IMR-90 (cell line): Measurements from ENCODE around the gene NKX2-8.

ENCODE experiments used
- BHLHE40 ChIP-seq: fragments of 150-350 bp; IDR thresholded peaks from 2 replicates; pipeline ENCODE4 v1.6.1; 2016; ENCODE audit warnings: mild to moderate bottlenecking, low read depth, low read length
- MAFK ChIP-seq: IDR thresholded peaks from 2 replicates; pipeline ENCODE4 v1.6.1; 2012; ENCODE audit warnings: low read depth, low read length, improper control_type of control experiment
- MXI1 ChIP-seq: IDR thresholded peaks from 2 replicates; pipeline ENCODE4 v1.6.1; 2012; ENCODE audit warnings: low read depth, mild to moderate bottlenecking, low read length, moderate library complexity, borderline replicate concordance
- POLR2A ChIP-seq: IDR thresholded peaks from 2 replicates; pipeline ENCODE4 v1.6.1; 2012; ENCODE audit warnings: mild to moderate bottlenecking, low read depth, low read length
- RAD21 ChIP-seq: IDR thresholded peaks from 2 replicates; pipeline ENCODE4 v1.6.1; 2012; ENCODE audit warnings: low read length, improper control_type of control experiment
- TF ChIP-seq, protein P1 (sequence below): conservative IDR thresholded peaks from 2 replicates; pipeline ENCODE4 v1.5.1; 2012; ENCODE audit warnings: mild to moderate bottlenecking, low read depth, low read length, improper control_type of control experiment
- TF ChIP-seq, protein P2 (sequence below): fragments of 150-350 bp; IDR thresholded peaks from 2 replicates; pipeline ENCODE4 v1.6.1; 2017; ENCODE audit warnings: mild to moderate bottlenecking, antibody characterized with exemption, low read length, low read depth

DNA sequence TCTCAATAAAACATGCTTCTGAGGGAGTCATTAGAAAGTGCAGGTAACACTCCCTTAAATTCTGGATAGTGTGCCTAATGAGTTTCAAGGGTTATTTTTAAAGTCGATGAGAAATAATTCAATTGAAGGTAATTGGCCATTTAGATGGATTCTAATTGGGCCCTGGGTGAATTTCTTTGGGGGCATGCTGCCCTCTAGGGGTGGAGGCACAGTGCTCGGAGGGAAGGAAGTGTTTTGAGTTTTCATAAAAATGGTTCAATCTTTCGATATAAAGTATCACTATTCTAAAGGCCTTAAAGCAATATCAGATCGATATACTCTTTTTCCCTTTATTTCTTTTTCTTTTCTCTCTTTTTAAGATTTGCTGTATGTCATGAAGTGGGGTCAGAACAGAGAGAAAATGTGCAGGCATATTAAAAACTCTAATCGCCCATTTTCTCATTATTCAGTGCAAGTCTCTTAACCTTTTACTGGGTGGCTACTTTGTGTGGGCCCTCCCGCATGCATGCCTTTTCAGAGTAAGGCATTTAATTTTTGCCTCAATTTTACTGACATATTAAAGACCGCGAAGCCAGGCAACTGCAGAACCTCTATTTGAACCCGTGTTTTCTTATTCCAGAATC, 25.5 kb downstream of the NKX2-8 start:
- TF ChIP-seq, protein P1, sequence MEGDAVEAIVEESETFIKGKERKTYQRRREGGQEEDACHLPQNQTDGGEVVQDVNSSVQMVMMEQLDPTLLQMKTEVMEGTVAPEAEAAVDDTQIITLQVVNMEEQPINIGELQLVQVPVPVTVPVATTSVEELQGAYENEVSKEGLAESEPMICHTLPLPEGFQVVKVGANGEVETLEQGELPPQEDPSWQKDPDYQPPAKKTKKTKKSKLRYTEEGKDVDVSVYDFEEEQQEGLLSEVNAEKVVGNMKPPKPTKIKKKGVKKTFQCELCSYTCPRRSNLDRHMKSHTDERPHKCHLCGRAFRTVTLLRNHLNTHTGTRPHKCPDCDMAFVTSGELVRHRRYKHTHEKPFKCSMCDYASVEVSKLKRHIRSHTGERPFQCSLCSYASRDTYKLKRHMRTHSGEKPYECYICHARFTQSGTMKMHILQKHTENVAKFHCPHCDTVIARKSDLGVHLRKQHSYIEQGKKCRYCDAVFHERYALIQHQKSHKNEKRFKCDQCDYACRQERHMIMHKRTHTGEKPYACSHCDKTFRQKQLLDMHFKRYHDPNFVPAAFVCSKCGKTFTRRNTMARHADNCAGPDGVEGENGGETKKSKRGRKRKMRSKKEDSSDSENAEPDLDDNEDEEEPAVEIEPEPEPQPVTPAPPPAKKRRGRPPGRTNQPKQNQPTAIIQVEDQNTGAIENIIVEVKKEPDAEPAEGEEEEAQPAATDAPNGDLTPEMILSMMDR = peak; percentile 77
- TF ChIP-seq MXI1 (no peak), POLR2A (no peak), MAFK (no peak), RAD21 (peak; percentile 48), BHLHE40 (no peak)
- TF ChIP-seq, protein P2, sequence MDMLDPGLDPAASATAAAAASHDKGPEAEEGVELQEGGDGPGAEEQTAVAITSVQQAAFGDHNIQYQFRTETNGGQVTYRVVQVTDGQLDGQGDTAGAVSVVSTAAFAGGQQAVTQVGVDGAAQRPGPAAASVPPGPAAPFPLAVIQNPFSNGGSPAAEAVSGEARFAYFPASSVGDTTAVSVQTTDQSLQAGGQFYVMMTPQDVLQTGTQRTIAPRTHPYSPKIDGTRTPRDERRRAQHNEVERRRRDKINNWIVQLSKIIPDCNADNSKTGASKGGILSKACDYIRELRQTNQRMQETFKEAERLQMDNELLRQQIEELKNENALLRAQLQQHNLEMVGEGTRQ = no peak
